NB4 (cell line): ENCODE data around the gene C6orf141.

ENCODE experiments used
- DNase-seq: peaks from one replicate; pipeline ENCODE4 v3.0.0; 2010; ENCODE audit warnings: low read depth
- H3K4me3 ChIP-seq: one replicate; pipeline ENCODE4 v1.5.1; 2011; ENCODE audit warnings: mild to moderate bottlenecking, low read depth, low read length, moderate library complexity
- MAX ChIP-seq: IDR thresholded peaks from 2 replicates; pipeline ENCODE4 v1.6.1; 2011; ENCODE audit warnings: low read depth, low read length
- MYC ChIP-seq: IDR thresholded peaks from 2 replicates; pipeline ENCODE4 v1.6.1; 2011; ENCODE audit warnings: low read depth, low read length
- POLR2A ChIP-seq: IDR thresholded peaks from 2 replicates; pipeline ENCODE4 v1.6.1; 2011; ENCODE audit warnings: mild to moderate bottlenecking; ENCODE audit not compliant: insufficient read length; ENCODE audit errors: extremely low read depth
- TF ChIP-seq, protein P1 (sequence below): IDR thresholded peaks from one replicate; pipeline ENCODE4 v1.5.1; 2012; ENCODE audit warnings: low read depth, low read length

C6orf141 gene

DNA sequence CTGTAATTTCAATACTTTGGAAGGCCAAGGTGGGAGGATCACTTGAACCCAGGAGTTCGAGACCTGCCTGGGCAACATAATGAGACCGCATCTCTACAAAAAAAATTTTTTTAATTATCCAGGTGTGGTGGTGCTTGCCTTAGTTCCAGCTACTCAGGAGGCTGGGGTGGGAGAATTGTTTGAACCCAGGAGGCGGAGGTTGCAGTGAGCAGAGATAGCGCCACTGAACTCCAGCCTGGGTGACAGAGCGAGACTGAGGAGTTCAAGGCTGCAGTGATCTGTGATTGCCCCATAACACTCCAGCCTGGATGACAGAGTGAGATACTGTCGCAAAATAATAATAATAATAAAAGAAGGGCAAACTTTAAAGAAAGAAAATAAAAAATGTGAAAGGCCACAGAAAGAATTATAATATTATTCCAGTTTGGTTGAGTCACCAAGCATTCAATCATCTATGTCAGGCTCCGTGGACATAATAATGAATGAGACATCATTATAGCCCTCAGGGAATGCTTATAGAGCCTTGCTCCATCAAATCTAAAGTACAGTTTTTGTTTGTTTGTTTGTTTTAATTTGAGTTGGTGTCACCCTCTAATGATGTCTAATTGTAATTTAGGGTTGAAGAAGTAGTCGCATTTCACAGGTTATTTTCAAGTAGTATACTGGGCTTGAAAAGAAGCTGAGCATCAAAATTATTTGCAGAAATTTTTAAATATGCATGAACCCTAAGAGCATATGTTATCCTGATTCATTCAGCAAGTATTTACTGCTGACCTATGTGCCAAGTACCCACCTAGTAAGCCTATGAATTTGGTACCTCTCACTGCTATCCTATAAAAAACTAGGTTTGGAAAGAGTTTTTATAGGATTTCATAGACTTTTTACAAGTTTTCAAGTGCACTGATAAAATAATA, 35.6 kb upstream of the C6orf141 start:
- no peak overlapping the region for H3K4me3 ChIP-seq
- TF ChIP-seq POLR2A (no peak), MAX (no peak), MYC (no peak)
- TF ChIP-seq, protein P1, sequence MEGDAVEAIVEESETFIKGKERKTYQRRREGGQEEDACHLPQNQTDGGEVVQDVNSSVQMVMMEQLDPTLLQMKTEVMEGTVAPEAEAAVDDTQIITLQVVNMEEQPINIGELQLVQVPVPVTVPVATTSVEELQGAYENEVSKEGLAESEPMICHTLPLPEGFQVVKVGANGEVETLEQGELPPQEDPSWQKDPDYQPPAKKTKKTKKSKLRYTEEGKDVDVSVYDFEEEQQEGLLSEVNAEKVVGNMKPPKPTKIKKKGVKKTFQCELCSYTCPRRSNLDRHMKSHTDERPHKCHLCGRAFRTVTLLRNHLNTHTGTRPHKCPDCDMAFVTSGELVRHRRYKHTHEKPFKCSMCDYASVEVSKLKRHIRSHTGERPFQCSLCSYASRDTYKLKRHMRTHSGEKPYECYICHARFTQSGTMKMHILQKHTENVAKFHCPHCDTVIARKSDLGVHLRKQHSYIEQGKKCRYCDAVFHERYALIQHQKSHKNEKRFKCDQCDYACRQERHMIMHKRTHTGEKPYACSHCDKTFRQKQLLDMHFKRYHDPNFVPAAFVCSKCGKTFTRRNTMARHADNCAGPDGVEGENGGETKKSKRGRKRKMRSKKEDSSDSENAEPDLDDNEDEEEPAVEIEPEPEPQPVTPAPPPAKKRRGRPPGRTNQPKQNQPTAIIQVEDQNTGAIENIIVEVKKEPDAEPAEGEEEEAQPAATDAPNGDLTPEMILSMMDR, result no peak
- DNase-seq, result no peak

DNA sequence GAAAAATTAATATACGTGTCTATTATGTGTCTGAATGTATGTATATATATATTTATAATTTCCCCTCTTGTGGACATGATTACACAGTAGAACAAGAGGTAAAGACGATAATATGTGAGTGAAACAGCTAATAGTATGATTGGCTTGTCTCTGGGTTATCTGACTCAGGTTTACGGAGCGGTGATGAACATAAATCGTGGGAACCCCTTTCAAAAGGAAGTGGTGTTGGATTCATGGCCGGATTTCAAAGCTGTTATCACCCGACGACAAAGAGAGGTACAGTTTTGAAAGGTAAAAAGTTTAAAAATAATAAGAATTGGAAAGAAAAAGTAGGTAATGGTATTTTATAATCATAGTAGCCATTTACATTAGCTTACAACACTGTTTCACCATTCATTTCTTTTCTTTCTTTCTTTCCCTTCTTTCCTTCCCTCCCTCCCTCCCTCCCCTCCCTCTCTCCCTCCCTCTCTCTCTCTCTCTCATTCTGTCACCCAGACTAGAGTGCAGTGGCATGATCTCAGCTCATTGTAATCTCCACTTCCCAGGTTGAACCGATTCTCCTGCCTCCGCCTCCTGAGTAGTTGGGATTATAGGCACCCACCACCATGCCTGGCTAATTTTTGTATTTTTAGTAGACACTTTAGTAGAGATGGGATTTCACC, 34.9 kb upstream of the C6orf141 start:
- TF ChIP-seq MAX, result no peak
- no peak for TF ChIP-seq POLR2A
- TF ChIP-seq MYC, result no peak
- TF ChIP-seq, protein P1, result no peak
- no peak for DNase-seq
- H3K4me3 ChIP-seq, result no peak overlapping the region

GRCh38 chr6:49516147-49516505, 34.3 kb upstream of the C6orf141 start:
- H3K4me3 ChIP-seq, result no peak overlapping the region
- no peak for DNase-seq
- TF ChIP-seq, protein P1, result no peak
- no peak for TF ChIP-seq MYC
- no peak for TF ChIP-seq MAX
- no peak for TF ChIP-seq POLR2A

DNA sequence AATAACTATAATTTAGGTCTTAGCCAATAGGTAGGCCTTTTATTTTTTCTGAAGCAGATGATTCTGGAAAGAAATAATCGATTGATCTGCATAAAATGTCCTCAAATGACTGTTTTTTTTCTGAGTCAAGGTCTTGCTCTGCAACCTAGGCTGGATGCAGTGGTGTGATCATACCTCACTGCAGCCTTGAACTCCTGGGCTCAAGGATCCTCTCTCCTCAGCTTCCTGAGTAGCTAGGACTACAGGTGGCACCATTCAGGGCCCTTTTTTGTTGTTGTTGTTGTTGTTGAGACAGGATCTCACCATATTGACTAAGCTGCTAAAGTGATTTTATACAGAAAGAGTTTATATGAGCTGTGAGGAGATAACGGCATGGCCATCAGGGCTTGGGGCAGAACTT, 32.5 kb upstream of the C6orf141 start:
- no peak overlapping the region for H3K4me3 ChIP-seq
- no peak for TF ChIP-seq MYC
- no peak for TF ChIP-seq POLR2A
- no peak for TF ChIP-seq MAX
- TF ChIP-seq, protein P1, result no peak
- DNase-seq, result no peak

DNA sequence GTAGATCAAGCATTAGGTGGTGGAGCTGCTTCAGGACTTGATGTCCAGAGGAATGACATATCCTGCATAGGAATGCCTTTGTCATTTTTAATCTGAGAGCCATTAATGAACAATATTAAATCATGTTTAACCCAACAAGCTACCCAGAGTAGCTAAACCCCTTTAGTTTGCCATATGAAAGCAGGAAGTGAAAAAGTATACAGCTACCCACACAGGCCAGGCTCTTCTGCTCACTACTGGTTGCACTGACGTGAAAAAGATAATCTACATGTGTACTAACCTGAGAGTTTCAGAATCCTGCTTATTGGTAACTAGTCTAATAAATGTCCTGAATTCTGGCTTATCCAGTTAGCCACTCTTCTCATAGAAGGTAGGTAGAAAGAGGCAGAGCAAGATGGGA, 30.8 kb upstream of the C6orf141 start:
- no peak for DNase-seq
- no peak overlapping the region for H3K4me3 ChIP-seq
- TF ChIP-seq, protein P1, result no peak
